ENCODE results near the gene IFT80.
"Not testable (repeated sequence)": the region's sequence is repeated elsewhere in the genome, so short reads cannot be mapped to it uniquely, and the experiment has no call there.

IFT80 gene

GRCh38 chr3:160257606-160258005 is 141.4 kb downstream of the IFT80 start:
- no peak for DNase-seq

DNA sequence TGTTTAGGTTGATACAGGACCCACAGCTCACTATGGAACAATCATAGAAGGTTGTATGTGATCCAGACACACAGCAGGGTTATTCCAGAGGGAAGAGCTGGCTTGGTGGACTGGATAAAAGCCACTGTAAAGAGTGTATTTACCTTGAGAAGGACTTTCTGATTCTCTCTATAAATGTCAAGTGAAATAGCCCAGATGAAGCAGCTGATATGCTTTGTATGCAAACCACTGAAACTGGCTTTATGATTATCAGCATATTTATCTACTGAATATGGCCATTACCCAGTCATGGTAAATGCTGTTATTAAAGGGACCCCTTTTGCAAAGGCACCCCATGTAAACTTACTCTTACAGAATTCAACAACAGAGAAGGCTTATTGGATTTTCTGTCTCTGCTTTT is 145.7 kb downstream of the IFT80 start:
- no peak for DNase-seq

GRCh38 chr3:160247766-160248165 is 151.3 kb downstream of the IFT80 start:
- DNase-seq = no peak

DNA sequence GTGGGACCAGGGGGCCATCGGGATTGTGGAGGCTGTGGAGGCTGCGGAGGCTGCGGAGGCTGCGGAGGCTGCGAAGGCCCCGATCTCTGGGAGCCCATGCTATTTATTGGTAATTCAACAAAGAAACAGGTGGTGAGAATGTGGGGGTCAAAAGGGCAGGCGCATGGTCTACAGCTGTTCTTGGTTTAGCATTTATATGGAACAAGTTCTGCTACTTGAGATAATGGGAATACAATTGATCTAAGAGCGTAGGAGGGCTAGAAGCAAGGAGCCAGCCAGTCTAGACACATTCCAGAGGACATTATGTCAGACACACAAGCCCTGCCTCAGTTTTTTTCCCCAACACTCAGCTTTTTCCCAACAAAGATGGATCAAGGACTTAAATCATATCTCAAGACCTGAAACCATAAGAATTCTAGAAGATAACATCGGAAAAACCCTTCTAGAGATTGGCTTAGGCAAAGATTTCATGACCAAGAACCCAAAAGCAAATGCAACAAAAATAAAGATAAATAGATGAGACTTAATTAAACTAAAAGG is 153.7 kb downstream of the IFT80 start:
- DNase-seq = no peak

DNA sequence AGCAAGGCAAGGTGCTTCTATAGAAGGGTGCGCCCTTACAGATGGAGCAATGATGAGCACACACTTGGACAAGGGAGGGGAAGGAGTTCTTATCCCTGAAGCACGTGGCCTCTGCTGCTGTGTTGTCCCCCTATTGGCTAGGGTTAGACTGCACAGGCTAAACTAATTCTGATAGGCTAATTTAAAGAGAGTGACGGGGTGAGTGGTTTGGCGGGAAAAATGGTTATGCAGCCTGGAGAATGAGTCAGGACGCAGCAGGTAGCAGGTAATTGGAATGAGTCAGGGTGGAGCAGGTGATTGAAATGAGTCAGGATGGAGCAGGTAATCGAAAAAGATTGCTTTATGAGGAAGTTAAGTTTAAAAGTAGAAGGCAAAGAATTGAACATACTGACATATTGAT is 158.3 kb downstream of the IFT80 start:
- not testable (repeated sequence) for DNase-seq

- DNase-seq = no peak
These were observed 167.0 kb downstream of the IFT80 start for GRCh38 chr3:160232014-160232413.

DNA sequence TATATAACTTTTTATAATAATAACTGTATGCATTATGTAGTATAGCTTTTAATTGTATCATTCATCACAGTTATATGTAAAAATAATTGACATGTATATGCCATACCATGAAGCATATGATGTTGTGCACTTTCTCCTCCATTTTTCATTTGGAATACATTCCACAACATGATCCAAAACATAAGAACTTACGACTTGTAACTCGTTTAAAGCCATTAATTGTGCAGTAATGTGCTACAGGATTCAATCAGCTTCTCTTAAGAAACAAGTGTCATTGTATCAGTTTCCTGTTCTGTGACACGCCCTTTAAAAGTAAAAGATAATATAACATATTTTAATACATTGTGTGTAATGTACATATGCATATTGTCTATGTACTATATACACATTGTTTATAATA is 171.6 kb downstream of the IFT80 start:
- no peak for DNase-seq

DNA sequence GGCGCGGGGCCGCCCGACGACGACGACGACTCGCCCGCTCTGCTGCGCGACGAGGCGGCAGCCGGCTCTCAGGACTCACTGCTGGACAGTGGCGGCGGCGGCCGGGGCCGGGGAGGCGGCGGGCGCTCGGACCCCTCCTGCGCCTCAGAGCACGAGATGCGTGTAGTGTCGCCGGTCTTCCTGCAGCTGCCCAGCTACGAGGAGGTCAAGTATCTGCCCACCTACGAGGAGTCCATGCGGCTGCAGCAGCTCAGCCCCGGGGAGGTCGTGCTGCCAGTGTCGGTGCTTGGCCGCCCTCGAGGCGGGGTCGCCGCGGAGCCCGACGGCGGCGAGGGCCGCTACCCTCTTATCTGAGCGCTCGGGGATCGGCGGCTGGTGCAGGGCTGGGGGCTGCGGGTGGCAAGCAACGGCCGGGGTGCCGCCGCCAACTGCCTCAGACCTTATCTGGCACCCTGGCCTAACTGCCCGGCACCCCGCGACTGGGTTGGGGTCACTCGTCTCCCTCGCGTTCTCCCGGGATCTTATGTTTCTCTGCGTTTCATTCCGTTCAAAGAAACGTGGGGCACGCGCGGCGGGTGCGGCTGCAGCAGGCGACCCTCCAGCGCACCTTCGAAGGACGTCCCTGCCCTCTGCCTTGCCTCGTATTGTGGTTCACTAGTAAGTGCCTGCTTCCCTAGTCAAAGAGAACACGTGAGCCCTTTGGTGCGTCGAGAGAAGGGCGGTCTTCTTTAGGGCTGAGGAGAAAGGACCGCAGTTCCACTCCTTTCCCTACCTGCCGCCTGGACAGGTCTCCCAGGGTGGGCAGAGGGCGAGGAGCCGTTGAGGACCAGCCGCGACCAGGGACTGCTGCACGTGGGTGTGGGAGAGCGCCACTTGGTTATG is 172.8 kb downstream of the IFT80 start:
- peak in 1 of 6 experiments; percentile 21 for DNase-seq

DNA sequence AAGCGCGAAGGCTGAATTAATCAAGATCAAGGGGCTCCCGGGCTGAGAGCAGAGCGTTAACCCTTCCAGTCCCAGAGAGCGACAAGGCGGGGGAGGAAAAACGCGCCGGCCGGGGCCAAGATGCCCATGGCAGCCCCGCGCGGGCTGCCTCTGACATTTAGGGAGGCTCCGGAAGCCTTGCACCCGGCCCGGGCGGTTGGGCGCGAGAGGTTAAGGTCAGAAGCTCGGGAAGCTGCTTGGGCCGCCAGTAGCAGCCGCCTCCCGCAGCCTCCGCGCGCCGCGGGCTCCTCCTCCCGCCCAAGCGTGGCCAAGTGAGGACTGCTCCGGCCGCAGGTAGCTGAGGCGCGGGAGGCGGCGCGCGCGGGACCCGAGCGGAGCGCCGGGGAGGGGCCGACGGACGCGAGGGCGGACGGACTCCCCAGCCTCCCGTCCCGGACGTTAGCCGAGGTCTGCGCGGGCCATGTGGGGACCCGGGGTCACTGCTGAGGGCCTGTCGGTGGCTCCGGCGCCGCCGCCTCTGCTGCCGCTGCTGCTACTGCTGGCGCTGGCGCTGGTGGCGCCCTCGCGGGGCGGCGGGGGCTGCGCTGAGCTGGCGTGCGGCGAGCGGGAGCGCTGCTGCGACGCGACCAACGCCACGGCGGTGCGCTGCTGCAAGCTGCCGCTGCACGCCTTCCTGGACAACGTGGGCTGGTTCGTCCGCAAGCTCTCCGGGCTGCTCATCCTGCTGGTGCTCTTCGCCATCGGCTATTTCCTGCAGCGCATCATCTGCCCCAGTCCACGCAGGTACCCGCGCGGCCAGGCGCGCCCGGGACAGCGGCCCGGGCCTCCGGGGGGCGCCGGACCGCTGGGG is 173.6 kb downstream of the IFT80 start, which contains the start of gene C3orf80:
Gene C3orf80, plus strand, starts transcription at position 247 of the 850 bp plus-strand sequence. Its CDS starts 214 bp downstream, at position 461.
- DNase-seq = peak in 2 of 6 experiments; percentile 36 to 43

DNA sequence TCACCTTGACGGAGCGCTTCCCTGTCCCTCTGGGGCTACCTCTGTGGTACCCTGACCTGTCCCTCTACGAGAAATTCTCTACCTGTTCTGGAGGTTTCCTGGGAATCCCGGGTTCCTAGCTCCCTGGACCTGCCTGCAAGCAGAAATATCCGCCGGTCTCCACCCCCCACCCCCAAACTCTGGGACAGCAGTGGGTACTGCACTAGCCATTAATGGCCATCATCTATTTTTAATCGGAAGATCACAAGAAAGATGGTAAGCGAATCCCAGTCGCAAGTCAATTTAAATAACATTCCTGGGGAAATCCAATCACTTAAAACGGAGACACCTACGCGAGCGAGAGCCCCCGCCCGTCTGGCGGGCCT is 174.2 kb downstream of the IFT80 start:
- no peak for DNase-seq

- peak in 1 of 6 experiments; percentile 11 for DNase-seq
These were observed 174.8 kb downstream of the IFT80 start for GRCh38 chr3:160224256-160224655.

- no peak for DNase-seq
These were observed 178.0 kb downstream of the IFT80 start for GRCh38 chr3:160221019-160221418.

DNA sequence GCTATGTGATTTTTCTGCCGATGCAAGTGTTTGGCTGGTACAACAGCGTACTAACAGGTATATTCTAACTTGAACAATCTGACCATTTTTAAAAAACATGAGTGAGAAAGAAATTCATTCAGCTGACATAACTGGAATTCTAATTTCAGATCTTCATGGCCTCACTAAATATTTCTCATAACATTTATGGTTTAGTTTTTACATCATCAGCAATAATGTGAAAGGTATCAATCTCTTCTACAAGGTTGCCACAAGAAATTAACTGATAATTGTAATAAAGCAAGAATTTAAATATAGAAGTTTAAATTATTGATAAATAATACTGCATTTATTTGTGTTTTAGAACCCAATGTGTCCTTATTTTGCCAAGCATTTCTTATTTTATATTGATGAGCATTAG is 179.0 kb downstream of the IFT80 start:
- DNase-seq = no peak

DNA sequence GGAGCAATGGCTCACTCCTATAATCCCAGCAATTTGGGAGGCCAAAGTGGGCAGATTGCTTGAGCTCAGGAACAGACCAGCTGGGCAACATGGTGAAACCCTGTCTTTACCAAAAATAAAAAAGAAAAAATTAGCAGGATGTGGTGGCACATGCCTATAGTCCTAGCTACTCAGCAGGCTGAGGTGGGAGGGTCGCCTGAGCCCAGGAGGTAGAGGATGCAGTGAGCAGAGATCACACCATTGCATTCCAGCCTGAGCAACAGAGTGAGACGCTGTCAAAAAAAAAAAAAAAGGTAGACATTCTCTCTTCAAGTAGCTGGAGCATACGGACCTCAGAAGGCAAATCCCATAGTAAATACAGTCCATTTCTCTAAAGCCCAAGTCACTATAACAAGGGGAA is 180.9 kb downstream of the IFT80 start:
- no peak for DNase-seq

DNA sequence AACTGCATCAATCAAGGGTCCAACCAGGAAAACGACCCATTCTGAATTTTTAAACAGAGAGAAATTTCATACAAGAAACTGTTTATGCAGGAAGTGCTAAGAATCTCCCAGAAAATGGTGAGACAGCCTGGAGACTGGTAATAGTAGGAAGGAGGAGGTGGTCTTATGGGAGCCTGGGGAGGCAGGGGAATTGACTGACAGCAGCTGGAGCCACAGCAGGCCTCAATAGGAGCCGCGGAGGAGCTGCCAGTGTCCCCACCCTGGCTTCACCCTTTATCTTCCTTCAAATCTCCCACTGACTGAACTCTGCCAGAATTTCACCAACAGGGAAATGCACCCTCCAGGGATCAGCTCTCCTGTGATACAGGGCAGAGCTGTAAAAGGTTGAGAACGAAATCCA is 181.3 kb downstream of the IFT80 start:
- DNase-seq = no peak

- no peak for DNase-seq
These were observed 185.8 kb downstream of the IFT80 start for GRCh38 chr3:160213191-160213590.

DNA sequence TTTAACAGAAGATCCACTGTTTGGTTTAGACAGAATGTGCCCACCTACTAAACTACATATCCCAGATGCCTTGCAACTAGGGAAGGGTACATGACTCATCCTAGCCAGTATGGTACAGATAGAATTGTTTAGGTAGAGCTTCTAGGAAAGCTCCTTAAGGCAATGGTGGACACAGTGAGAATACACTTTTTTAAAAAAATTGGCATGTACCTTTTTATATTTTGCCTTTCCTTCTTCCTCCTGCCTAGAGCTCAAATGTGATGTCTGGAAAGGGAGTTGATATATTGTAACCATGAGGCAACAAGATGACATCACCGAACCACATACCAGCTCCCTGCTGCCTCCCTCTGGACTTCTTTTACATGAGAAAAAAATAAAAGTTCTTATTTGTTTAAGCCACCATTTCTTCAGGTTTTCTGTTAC is 188.2 kb downstream of the IFT80 start:
- DNase-seq = no peak

DNA sequence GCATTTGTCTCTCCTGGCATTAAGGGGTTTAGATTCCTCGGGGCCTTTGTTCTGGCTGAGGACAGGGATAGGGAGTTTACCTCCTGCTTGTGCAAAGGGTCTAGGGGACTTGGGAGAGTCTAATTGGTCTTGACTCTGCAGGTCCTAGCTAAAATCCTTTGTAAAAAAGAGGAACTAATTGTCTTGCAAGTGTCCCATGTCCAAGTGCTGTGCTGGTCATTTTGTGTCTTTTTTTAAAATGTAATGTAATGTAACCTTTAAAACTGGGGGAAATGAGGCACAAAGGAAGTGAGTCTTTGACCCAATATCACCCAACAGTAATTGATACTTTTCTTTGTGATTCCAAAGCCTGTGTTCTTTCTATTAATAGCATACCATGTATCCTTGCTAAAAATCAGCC is 188.7 kb downstream of the IFT80 start:
- DNase-seq = no peak

Data from stimulated activated naive CD4-positive, alpha-beta T cell (primary cell).